Adrenal gland (tissue), 12 donors: Measurements from ENCODE around the gene RGPD6. TPM values are rescaled to one million over a fixed set of nuclear protein-coding genes. Genes with fewer than 3 reads are reported as not detected.

Source experiments
- polyA plus RNA-seq, 3 donors: library from polyadenylated mRNA; stranded (reverse); fragments of 200-250 nt in 2 of 3; fragments of 350-450 nt in 1 of 3; fragmentation: Illumina TruSeq in 1 of 3; extraction: RNeasy Lipid Tissue Mini Kit (QIAGEN cat#74804) in 1 of 3; gene quantifications; one replicate each; pipeline ENCODE4 v1.2.3, GENCODE V29; 2013 to 2014
- small RNA-seq, 2 donors: library from RNA; depleted of rRNA; stranded (forward); fragments of <200 nt; gene quantifications; one replicate each; pipeline ENCODE3, GENCODE V24; 2016
- total RNA-seq, 9 donors: library from RNA; depleted of rRNA in 4 of 9; stranded (reverse); fragments of >200 nt in 4 of 9; fragments of 120-200 nt in 1 of 9; fragmentation: NEBNext Ultra II Directional in 1 of 9; extraction: Animal tissue kit (Norgen Biotek cat#: 25700) in 1 of 9; gene quantifications; one replicate each; pipeline versions ENCODE4 v1.1.0 to v1.2.4, GENCODE V29; 2013 to 2023
- donor health status: healthy with polysubstance abuse.
- donor health status: Bipolar disorder and iron deficiency.
- donor health status: DM: yes; HTN: yes; CAD: no.
- donor health status: DM: no; HTN: no; CAD: no.
- donor health status: DM: no; HTN: no; CAD: no.
- donor health status: DM: yes; HTN: yes; CAD: no.

Gene RGPD6
- total and polyA plus RNA-seq, 12 donors: 8.8 to 65.0 (median 14.3) TPM

Small RNAs within 50 kb of the gene (small RNA-seq; reads per million reads assigned to genes)
- gene AC108938.1: 0 reads per million in 2 donors

Other genes starting within 250 kb of the RGPD6 start
- 10 to 100 TPM in 5 of 9 donors, 1 to 10 TPM in 4; 5.5 to 30.7 (median 10.2) TPM for gene LIMS4, start 104.4 kb downstream of the RGPD6 start, total RNA-seq
- gene LIMS4, start 104.4 kb downstream of the RGPD6 start, polyA plus RNA-seq: 10 to 100 TPM in 1 of 3 donors, 1 to 10 TPM in 2; 5.8 to 24.7 (median 6.3) TPM
- 10 to 100 TPM in 1 of 9 donors, 1 to 10 TPM in 7, under 1 TPM in 1; 0.66 to 17.1 (median 1.4) TPM for gene BUB1, start 100.8 kb upstream of the RGPD6 start, total RNA-seq
- gene BUB1, start 100.8 kb upstream of the RGPD6 start, polyA plus RNA-seq: 1 to 10 TPM in 1 of 3 donors, under 1 TPM in 2; 0.17 to 2.0 (median 0.24) TPM
- gene ACOXL, start 155.4 kb upstream of the RGPD6 start, total RNA-seq: under 1 TPM in 2 of 9 donors, not detected in 7; 0.11 to 0.19 TPM
- under 1 TPM in 2 of 3 donors, not detected in 1; 0.05 to 0.13 TPM for gene ACOXL, start 155.4 kb upstream of the RGPD6 start, polyA plus RNA-seq